DOHH2 (cell line): ENCODE results near the gene ABCD1.
"Not testable (repeated sequence)": the region's sequence is repeated elsewhere in the genome, so short reads cannot be mapped to it uniquely, and the experiment has no call there.

Source experiments
- EZH2phosphoT487 ChIP-seq: fragments of 200-600 bp; sonication (generic); IDR thresholded peaks from 2 replicates; pipeline ENCODE4 v1.6.1; 2017; ENCODE audit warnings: borderline replicate concordance, mild to moderate bottlenecking, antibody characterized with exemption, low read length, moderate library complexity, mixed read lengths
- TF ChIP-seq, protein P1 (sequence below): fragments of 200-600 bp; sonication (generic); IDR thresholded peaks from one replicate; pipeline ENCODE4 v1.5.1; 2014; ENCODE audit warnings: antibody characterized with exemption, mild to moderate bottlenecking, low read depth, low read length; ENCODE audit not compliant: poor library complexity, severe bottlenecking

DNA sequence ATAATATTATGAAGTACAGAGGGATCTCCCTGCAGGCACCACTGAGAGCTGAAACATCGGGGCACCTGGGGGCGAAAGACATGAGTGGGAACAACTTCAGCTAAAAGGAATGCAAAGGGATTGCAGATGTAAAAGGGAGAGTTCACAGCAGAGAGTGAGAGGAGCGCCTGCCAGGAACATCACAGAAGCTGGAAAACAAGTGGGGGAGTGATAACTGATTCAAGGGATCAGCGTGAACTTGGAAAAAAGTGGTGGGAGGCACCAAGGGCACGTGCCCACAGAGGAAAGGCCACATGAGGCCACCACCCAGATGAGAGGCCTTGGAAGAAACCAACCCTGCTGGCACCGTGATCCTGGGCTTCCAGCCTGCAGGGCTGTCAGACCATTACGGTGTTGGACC, 24.4 kb downstream of the ABCD1 start:
- TF ChIP-seq, protein P1, sequence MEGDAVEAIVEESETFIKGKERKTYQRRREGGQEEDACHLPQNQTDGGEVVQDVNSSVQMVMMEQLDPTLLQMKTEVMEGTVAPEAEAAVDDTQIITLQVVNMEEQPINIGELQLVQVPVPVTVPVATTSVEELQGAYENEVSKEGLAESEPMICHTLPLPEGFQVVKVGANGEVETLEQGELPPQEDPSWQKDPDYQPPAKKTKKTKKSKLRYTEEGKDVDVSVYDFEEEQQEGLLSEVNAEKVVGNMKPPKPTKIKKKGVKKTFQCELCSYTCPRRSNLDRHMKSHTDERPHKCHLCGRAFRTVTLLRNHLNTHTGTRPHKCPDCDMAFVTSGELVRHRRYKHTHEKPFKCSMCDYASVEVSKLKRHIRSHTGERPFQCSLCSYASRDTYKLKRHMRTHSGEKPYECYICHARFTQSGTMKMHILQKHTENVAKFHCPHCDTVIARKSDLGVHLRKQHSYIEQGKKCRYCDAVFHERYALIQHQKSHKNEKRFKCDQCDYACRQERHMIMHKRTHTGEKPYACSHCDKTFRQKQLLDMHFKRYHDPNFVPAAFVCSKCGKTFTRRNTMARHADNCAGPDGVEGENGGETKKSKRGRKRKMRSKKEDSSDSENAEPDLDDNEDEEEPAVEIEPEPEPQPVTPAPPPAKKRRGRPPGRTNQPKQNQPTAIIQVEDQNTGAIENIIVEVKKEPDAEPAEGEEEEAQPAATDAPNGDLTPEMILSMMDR = not testable (repeated sequence)
- not testable (repeated sequence) for TF ChIP-seq EZH2phosphoT487
